Activated naive CD4-positive, alpha-beta T cell treated with anti-CD3 and anti-CD28 coated beads, Interleukin-2, amount 50 U/mL, for 72 hours (primary cell): ENCODE measurements around the gene HIGD2B. TPM values are rescaled to one million over a fixed set of nuclear protein-coding genes. Genes with fewer than 3 reads are reported as not detected.
"Not testable (repeated sequence)": the region's sequence is repeated elsewhere in the genome, so short reads cannot be mapped to it uniquely, and the experiment has no call there.

ENCODE experiments used
- ATAC-seq, 2 donors: fragments of 150-1000 bp; cut with Tn5 transposase; 2 replicates each; pipeline ENCODE4 v1.10.0; 2021; ENCODE audit warnings: mild to moderate bottlenecking in 2 of 2, moderate library complexity in 2 of 2
- DNase-seq, 2 donors: peaks; one replicate each; pipeline ENCODE4 v3.0.0; 2021 to 2022; ENCODE audit warnings: low spot score in 2 of 2
- H3K27ac Mint-ChIP-seq, 2 donors: one replicate each; pipeline ENCODE4 v1.8.0; 2022; ENCODE audit warnings: mild to moderate bottlenecking in 2 of 2, mixed read lengths in 2 of 2
- H3K36me3 Mint-ChIP-seq, 2 donors: one replicate each; pipeline ENCODE4 v1.8.0; 2022; ENCODE audit warnings: mixed read lengths in 2 of 2
- H3K9me3 Mint-ChIP-seq, 2 donors: one replicate each; pipeline ENCODE4 v1.8.0; 2022; ENCODE audit warnings: mixed read lengths in 2 of 2
- total RNA-seq, 2 donors: library from RNA; stranded (reverse); gene quantifications; one replicate each; pipeline ENCODE4 v1.2.3, GENCODE V29; 2022

HIGD2B gene
- total RNA-seq, 2 donors from 2014 or later = 0.27 to 0.68 TPM

DNA sequence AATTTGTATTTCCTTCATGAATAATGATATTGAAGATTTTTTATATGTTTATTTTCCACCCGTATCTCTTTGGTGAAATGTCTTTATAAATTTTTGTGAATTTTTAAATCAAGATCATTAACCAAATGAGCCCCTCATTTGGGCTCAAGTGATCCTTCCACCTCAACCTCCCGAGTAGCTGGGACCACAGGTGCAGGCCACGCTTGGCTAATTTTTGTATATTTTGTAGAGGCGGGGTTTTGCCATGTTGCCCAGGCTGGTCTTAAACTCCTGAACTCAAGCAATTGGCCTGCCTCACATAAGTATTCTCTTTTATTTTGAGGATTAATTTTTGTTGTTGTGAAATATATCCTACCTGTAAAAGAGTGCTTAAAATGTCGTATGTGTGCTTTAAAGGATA lies 5.0 kb upstream of the HIGD2B start:
- no peak for ATAC-seq
- peaks cover 7 to 8% of the 10 kb centered on the region in 2 donors for H3K36me3 Mint-ChIP-seq
- H3K9me3 Mint-ChIP-seq = no peaks in the 10 kb centered on the region
- DNase-seq = no peak
- H3K27ac Mint-ChIP-seq = no peak overlapping the region

DNA sequence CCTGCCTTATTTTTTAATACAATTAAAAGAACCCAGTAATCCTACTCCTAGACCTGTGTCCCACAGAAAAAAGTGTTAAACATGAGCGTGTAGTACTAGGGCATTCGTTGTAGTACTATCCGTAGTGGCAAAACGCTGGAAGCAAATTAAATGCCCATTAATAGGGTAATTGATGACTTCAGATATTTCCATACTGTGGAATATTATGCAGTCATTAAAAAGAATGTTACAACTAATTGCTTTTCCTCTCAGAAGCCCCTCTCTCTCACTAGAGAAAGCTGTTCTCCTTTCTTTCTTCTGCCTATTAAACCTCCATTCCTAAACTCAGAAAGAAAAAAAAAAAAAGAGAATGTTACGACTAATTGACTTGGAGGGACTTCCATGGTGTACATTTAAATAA lies 2.7 kb upstream of the HIGD2B start:
- peaks cover 8 to 14% of the 10 kb centered on the region in 2 donors for H3K36me3 Mint-ChIP-seq

DNA sequence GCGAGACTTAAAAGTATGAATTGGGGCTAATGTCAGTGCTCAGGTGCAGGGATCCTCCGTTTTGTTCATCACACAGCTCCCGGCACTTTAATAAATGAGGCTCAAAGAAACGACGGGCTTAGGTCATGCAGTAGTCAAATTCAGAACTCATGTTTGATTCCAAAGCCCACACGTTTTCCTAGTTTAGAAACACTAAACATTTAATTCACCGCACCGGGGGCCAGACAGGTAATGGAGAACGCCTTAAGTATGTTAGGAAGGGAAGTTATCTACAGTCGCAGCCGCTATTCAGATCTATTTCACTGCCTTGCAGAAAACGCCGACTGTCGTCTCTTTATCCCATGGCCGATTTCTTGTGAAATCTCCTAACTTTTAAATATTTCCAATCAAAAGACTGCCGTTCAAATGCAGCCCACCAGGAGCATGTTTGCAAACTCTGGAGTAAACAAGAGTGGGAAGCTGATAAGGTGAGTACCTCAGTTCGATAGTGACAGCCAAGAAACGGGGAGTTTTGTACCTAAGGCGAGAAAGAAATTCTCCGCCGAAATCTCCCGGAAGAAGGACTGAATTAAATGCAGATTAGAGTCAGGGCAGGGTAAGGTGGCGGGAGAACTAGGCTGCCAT lies 569 bp downstream of the HIGD2B start:
- Mint-ChIP-seq H3K27ac (peak overlapping the region; percentile 94 to 97), H3K9me3 (no peaks in the 10 kb centered on the region), H3K36me3 (peaks cover 8 to 14% of the 10 kb centered on the region in 2 donors)
- ATAC-seq (no peak), DNase-seq (no peak)

More for the DNA sequence above, 2.7 kb upstream of the HIGD2B start:
- ATAC-seq (no peak), DNase-seq (no peak)
- Mint-ChIP-seq H3K9me3 (no peaks in the 10 kb centered on the region), H3K27ac (no peak overlapping the region)

DNA sequence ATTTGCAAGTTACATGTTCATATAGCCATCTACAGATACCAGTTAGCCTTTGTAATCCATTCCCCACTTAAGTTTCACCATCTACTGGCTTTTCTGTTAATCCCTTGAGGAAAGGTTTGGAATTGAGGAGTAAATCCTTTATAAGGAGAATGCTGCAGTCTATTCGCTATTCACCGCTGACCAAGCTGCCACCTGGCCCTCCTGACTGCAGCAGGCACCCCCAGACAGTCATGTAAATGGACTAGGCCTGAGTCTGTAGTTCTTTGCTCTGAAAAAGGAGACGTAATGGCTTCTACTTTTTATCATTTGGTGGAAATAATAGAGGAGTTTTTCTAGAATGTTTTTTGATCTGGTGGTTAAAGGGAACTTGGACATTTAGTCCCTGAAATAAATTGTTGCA lies 3.2 kb downstream of the HIGD2B start:
- peak overlapping the region; percentile 56 to 77 for H3K27ac Mint-ChIP-seq
- no peak for ATAC-seq
- no peaks in the 10 kb centered on the region for H3K9me3 Mint-ChIP-seq
- no peak for DNase-seq
- peaks cover 8 to 14% of the 10 kb centered on the region in 2 donors for H3K36me3 Mint-ChIP-seq

DNA sequence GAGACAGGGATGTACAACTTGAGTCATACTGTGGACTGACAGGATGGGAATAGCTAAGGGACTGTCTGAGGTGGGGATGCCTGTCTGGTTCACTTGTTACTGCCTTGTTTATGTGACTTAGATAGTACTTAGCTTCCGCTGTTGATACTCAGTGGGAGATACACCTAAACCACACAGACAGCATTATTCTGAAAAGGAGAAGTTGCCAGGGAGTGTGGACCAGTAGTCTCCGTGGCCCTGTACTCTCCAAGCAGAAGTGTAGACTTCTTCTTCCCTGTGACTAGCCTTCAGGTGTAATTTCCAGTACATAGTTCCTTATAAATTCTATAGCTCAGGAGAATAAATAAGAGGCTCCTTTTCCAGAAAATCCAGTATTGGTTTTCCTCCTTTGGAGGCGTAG lies 5.1 kb downstream of the HIGD2B start:
- ATAC-seq (no peak), DNase-seq (no peak)
- Mint-ChIP-seq H3K27ac (no peak overlapping the region), H3K36me3 (peaks cover 0 to 7% of the 10 kb centered on the region in 2 donors), H3K9me3 (no peaks in the 10 kb centered on the region)

DNA sequence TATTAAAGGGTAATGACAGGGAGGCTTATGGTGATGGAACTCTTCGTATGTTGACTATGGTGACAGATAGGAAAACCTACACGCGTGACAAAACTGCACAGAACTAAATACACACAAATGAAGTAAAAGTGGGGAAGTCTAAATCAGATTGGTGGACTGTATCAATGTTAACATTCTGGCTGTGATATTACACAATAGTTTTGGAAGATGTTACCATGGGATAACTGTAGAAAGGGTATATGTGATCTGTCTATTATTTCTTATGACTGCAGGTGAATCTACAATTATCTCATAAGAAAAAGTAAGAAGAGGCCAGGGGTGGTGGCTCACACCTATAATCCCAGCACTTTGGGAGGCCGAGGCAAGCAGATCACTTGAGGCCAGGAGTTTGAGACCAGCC lies 9.1 kb downstream of the HIGD2B start:
- DNase-seq = no peak
- ATAC-seq = no peak
- Mint-ChIP-seq H3K27ac (no peak overlapping the region), H3K9me3 (no peaks in the 10 kb centered on the region), H3K36me3 (no peaks in the 10 kb centered on the region)

DNA sequence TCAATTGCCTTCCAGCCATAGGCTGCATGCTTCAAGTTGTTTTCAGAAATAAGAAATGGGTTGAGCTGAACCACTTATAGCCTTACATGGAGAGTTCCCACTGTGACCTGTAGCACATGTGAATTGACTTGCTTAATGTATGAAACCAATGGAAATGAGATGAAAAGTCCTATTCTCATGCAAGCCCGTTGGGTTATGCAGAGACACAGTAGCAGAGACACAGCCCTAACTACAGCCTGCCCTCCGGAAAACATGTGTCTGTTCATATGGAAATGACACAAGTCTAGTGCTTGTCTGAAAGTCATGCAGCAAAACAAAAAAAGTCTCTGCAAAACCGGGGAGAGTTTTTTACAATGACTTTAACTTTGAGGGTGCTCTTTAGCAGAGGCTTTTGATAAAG lies 14.5 kb downstream of the HIGD2B start:
- ATAC-seq (no peak), DNase-seq (no peak)
- Mint-ChIP-seq H3K9me3 (no peaks in the 10 kb centered on the region), H3K36me3 (no peaks in the 10 kb centered on the region), H3K27ac (no peak overlapping the region)

DNA sequence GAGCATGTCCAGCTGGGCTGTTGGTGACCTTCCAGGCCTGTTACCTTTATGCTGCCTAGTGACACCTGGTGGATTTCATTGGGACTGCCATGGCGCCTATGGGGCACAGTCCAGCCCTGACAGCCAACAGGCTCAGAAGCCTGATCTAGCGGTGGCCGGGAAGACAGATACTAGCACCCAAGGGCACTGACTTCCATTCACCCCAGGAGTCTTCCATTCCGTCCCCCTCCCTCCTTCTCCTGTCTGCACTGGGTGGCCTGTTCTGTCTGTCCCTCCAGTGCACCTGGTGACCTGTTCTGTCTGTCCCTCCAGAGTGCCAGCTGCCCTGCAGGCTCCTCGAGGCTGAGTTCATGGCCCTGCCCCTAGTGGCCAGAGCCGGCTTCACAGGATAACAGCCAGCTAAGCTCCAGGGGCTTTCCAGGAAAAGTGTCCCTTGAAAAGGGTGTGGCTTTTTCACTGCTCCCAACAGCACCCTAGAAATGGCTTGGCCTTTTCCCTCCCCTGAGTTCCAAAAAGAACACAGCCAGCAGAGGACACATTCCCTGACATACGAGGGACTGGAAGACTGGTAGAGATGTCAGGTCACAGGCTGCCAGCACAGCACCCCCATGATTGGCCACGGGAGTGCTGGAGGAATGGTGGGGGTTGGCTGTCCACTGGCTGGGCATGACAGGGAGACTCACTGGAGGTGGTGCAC lies 15.2 kb downstream of the HIGD2B start:
- peak overlapping the region in 1 of 2 donors; percentile 11 for H3K27ac Mint-ChIP-seq
- DNase-seq = peak; percentile 76 to 83
- not testable (repeated sequence) for H3K36me3 Mint-ChIP-seq, H3K9me3 Mint-ChIP-seq
- peak; percentile 96 to 97 for ATAC-seq

DNA sequence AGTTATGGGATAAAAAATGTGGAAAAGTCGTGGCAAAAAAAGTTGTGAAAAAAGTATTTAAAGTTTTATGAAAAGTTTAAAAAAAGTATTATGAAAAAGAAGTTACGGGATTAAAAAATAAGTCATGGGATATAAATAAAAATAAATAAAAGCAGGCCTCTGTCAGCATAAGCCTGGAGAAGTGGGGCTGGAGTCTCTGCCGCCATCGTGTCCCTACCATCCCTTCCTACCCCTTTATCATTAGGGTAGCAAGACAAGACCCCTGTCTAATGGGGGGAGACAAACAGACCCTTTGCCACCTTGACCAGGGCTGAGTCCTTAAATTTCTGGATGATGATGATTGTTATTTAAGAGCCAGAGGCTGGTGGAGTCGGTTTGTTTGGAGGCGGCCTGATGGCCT lies 16.2 kb downstream of the HIGD2B start:
- DNase-seq, H3K36me3 Mint-ChIP-seq, ATAC-seq: not testable (repeated sequence)

DNA sequence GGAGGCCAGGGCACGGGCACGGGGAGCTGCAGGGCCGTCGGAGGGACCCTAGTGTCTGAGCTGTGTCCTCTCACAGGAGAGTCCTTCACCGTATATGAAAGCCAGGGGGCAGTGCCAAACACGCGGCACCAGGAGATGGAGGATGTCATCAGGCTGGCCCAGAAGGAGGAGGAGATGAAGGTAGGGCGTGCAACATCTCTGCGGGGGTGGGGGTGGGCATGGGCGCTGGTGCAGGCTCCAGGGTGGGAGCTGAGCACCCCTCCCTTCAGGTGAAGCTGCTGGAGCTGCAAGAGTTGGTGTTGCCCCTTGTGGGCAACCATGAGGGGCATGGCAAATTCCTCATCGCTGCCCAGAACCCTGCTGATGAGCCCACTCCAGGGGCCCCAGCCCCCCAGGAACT lies 20.3 kb downstream of the HIGD2B start:
- not testable (repeated sequence) for H3K27ac Mint-ChIP-seq, H3K36me3 Mint-ChIP-seq, ATAC-seq, DNase-seq, H3K9me3 Mint-ChIP-seq

More for the DNA sequence above, 16.2 kb downstream of the HIGD2B start:
- not testable (repeated sequence) for H3K9me3 Mint-ChIP-seq, H3K27ac Mint-ChIP-seq

DNA sequence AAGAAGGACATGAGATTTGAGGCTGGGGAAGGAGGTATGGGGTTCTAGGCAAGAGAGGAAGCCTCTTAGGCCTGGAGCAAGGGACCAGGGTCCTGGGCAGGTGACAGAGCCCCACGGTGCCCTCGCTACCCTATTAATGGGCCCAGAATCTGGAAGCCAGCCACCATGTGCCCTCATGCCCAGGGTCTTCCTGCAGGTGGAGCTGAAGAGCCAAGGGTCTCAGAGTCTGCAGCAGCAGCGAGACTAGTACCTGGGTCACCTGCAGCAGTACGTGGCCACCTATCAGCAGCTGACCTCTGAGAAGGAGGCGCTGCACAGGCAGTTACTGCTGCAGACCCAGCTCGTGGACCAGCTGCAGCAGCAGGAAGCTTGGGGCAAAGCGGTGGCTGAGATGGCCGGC lies 22.1 kb downstream of the HIGD2B start:
- ATAC-seq, H3K36me3 Mint-ChIP-seq, DNase-seq, H3K27ac Mint-ChIP-seq, H3K9me3 Mint-ChIP-seq: not testable (repeated sequence)

DNA sequence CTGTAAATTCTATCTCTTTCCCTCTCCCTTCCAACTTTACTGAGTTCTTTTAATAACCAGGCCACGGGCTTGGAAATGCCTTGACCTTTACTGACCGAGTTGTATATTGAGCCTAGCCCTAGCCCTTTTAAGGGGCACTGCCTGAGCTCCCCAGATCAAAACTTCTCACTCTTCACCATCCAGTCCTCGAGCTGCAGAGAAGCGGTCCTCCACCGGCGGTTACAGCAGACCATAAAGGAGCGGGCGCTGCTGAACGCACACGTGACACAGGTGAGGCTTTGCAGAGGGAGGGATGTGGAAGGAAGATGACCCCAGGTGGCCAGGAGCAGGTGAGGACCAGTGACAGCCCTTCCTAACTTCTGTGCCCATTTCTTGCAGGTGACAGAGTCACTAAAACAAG lies 24.9 kb downstream of the HIGD2B start:
- not testable (repeated sequence) for ATAC-seq, H3K9me3 Mint-ChIP-seq, DNase-seq, H3K27ac Mint-ChIP-seq, H3K36me3 Mint-ChIP-seq

DNA sequence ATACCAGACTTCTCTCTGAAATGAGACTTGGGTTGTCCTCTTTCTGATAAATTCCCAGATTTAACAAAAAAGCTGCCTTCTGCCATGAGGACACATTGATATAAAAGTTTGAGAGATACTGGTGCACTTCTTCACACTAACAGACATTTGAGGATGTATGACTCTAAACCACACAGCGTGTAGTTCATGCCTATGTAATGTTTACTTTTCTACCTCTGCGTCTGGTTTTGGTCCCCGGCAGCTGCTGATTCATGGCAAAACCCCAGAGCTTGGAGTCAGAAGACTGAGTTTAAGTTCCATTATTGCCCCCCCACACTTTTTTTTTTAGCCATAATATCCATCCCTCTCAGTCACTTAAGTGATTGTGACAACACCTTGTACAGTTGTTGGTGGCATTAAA lies 30.0 kb downstream of the HIGD2B start:
- H3K27ac Mint-ChIP-seq, DNase-seq, H3K9me3 Mint-ChIP-seq, H3K36me3 Mint-ChIP-seq, ATAC-seq: not testable (repeated sequence)

DNA sequence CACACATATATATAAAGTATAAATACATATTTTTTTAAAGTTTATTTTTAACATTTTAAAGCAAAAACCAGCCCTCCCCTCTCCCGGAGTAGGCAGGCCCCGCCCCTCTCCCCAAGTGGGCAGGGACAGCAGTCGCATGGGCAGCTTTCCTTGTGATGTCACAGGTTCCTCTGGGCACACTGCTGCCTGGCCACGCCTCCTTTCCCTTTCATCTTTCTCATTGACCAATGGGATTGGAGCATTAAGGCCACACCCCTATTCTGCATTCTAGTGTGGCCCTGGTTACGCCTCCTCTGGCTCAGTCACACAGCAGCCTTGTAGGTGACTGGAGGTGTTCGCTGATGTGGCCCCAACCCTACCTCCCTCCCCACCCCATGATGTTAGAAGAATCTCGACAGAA lies 31.6 kb downstream of the HIGD2B start, which contains the start of gene GOLGA6B:
GOLGA6B (plus strand) TSS at position 301 of the 400 bp plus-strand sequence; CDS start at position 342, 41 bp downstream.
- not testable (repeated sequence) for ATAC-seq, DNase-seq, H3K27ac Mint-ChIP-seq, H3K36me3 Mint-ChIP-seq, H3K9me3 Mint-ChIP-seq

DNA sequence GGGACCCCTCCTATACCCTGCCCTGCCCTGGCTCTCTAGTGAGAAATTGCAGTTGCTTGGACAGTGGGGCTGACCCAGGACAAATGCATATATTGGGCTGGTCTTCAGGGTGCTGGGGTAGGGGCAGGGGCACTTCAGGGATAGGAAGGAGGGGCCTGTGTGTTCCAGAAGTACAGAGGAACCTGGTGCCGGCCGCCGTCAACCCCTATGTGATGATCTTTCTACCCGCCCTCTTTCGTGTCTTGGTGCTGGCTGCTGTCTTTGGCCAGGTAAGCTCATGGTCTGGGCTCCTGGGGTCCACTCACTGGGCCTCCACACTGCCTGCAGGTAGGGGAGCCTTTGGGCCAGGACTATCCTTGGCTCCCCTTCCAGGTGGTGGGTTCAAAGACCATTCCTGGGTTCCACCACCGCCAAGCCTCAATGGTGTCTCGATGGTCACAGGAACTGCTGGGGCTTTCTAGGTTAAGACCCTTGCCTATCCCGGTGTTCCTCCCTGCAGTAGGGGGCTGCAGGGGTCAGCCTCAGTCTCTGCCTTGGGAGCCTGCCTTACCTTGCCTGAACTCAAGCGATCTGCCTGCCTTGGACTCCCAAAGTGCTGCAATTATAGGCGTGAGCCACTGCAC lies 37.2 kb downstream of the HIGD2B start:
- H3K9me3 Mint-ChIP-seq, DNase-seq, H3K27ac Mint-ChIP-seq, H3K36me3 Mint-ChIP-seq, ATAC-seq: not testable (repeated sequence)

DNA sequence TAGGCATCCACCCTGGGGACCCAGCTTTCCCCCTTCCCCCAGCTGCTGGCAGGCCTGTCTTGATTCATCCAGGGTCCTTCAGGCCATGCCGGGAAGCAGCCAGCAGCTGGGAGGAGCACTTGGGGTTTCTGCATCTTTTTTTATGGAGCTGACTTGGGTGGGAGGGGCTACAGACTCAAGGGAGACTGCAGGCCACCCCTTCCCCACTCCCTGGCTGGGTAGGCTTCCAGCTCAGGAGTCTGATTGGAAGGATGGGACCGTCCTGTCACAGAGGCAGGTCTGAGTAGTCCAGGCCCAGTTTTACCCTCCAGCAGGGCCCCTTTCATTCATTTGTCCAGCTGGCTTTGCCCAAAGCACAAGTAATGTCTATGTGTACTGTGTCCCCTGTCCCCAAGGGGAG lies 43.7 kb downstream of the HIGD2B start:
- not testable (repeated sequence) for DNase-seq, H3K27ac Mint-ChIP-seq, H3K36me3 Mint-ChIP-seq, H3K9me3 Mint-ChIP-seq, ATAC-seq

DNA sequence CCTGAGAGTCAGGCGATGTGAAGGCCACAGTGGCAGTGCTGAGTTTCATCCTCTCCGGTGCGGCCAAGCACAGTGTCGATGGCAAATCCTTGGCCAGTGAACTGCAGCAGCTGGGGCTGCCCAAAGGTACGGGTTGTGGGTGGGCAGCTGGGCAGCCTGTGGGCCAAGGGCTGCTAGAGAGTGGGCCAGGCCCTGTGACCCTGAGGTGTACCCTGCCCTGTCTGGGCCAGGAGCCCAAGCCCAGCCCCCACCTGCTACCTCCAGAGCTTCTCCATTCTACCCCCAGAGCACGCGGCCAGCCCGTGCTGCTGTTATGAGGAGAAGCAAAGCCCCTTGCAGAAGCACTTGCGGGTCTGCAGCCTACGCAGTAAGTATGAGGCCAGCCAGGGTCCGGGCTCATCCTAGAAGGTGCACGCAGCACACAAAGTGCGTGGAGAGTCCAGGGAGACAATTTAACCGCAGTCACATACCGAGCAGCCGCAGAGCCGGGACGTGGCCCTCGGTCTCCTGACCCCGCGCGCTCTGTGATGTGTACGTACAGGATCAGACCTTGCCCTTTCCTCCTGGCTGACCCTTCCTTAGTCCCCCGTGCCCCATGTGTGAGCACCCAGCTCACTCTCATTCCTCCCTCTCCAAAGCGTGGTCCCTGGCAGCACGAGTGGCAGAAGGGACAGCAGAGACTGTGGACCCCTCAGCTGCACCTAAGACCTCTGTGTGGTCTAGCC lies 46.1 kb downstream of the HIGD2B start:
- not testable (repeated sequence) for H3K27ac Mint-ChIP-seq, DNase-seq, ATAC-seq, H3K9me3 Mint-ChIP-seq, H3K36me3 Mint-ChIP-seq
